GM12801 (cell line): Measurements from ENCODE around the gene KEAP1.

Experiments used
- TF ChIP-seq, protein P1 (sequence below): IDR thresholded peaks from one replicate; pipeline ENCODE4 v1.5.1; 2011; ENCODE audit warnings: control low read depth; ENCODE audit not compliant: insufficient read length; ENCODE audit errors: extremely low read depth

Gene KEAP1

DNA sequence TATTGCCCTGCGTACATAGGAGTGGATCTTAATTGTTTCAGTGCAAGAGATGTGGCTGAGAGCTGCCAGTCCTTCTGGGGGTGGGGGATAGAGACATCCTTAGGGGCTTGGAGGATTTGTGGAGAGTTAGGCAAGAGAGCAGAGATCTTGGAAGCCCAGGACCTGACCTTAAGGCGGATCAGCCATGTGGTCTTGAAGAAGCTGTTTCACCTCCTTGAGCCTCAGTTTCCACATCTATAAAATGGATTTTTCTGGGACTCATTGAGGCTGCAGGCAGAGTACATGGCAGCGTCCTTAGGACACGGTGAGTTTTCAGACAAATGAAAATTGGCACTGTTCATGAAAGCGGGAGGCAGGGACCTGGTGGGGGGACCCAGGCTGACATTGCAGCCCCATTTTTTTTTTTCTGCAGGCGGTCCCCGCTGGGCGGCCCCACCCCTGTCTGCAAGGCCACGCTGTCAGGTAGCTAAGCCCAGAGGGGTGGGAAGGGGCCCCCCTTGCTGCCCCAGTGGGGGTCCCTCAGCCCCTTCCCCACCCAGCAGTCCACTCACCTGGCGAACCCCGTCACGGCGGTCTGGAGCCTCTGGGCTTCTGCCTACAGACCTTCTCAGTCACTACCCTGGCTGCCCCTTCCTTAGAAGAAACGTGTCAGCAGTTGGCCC, 52.8 kb downstream of the KEAP1 start:
- TF ChIP-seq, protein P1, sequence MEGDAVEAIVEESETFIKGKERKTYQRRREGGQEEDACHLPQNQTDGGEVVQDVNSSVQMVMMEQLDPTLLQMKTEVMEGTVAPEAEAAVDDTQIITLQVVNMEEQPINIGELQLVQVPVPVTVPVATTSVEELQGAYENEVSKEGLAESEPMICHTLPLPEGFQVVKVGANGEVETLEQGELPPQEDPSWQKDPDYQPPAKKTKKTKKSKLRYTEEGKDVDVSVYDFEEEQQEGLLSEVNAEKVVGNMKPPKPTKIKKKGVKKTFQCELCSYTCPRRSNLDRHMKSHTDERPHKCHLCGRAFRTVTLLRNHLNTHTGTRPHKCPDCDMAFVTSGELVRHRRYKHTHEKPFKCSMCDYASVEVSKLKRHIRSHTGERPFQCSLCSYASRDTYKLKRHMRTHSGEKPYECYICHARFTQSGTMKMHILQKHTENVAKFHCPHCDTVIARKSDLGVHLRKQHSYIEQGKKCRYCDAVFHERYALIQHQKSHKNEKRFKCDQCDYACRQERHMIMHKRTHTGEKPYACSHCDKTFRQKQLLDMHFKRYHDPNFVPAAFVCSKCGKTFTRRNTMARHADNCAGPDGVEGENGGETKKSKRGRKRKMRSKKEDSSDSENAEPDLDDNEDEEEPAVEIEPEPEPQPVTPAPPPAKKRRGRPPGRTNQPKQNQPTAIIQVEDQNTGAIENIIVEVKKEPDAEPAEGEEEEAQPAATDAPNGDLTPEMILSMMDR = no peak

DNA sequence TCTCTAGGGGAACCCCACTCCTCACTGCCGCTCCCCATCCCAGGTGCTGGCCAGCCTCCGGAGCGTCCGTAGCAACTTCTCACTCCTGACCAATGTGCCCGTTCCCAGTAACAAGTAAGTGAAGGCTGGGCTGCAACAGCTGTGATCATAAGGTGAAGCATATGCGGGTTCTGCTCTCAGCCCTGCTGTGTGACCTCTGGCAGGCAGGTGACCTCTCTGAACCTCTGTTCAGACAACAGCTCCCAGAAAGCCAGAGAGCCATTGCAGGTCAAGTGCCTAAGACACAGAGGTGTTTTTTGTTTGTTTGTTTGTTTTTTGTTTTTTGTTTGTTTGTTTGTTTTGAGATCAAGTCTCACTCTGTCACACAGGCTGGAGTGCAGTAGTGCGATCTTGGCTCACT, 54.1 kb downstream of the KEAP1 start:
- TF ChIP-seq, protein P1 = no peak

DNA sequence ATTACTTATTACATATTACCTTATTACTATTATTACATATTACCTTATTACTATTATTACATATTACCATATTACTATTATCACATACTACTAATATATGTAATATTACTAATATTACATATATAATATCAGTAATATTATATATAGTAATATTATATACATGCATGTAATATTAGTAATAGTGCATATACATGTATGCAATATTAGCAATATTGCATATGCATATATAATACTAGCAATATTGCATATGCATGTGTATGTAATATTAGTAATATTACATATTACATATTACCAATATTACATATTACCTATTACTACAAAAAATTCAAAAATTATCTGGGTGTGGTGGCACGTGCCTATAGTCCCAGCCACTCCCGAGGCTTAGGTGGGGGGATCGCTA, 60.5 kb downstream of the KEAP1 start:
- TF ChIP-seq, protein P1 = no peak

DNA sequence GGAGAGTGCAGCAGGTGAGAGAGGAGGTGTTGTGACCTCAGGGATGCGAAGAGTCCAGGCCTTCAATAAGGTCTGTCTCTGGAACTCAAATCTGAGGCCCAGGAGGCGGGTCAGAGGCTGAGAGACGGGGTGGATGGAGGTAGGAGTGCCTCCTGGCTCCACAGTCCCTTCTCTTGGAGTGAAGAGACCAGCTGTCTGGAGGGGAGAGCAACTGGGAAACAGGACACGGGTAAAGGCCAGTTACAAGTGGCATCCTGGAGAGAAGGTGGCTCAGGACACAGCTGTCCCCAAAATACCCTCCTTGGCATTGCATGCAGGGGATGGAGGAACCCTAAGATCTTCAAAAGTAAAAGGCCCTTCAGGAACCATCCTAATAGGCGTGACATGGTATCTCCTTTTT, 63.6 kb downstream of the KEAP1 start:
- TF ChIP-seq, protein P1 = no peak
